Renal cortex interstitium (tissue), 11 donors: ENCODE data around the gene LAMB3. TPM values are rescaled to one million over a fixed set of nuclear protein-coding genes. Genes with fewer than 3 reads are reported as not detected.

Experiments
- DNase-seq, 11 donors: peaks; one replicate each; pipeline ENCODE4 v3.0.0-alpha.2; 2013; ENCODE audit warnings: low read depth in 9 of 11, low spot score in 4 of 11; ENCODE audit errors: extremely low read depth in 1 of 11
- polyA plus RNA-seq, 3 donors: library from polyadenylated mRNA; unstranded; fragments of 120-200 nt; gene quantifications; one replicate each; pipeline ENCODE4 v1.2.1, GENCODE V29; 2013; ENCODE audit not compliant: insufficient read length in 3 of 3

LAMB3 gene
- polyA plus RNA-seq, 3 donors = 0.50 to 1.9 (median 0.69) TPM

DNA sequence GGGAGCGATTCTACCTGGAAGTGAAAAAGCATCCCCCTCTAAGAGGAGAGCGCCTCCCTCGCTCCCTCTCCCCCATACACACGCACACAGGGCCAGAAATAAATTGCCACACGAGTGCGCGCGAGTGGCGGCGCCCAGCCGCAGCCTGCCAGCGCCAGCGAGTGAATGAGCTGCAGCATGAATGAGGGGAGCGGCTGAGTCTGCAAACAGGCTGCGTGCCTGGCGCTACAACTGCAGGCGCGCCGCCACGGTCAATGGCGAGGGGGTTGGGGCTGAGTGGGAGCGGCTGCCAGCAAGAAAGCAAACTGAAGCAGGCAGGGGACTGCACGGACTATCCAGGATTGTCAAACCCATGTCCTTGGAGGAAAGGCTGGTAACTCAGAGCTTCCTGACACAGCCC is 66.6 kb downstream of the LAMB3 start:
- peak in 5 of 11 donors; percentile 45 to 56 (median 51) for DNase-seq

DNA sequence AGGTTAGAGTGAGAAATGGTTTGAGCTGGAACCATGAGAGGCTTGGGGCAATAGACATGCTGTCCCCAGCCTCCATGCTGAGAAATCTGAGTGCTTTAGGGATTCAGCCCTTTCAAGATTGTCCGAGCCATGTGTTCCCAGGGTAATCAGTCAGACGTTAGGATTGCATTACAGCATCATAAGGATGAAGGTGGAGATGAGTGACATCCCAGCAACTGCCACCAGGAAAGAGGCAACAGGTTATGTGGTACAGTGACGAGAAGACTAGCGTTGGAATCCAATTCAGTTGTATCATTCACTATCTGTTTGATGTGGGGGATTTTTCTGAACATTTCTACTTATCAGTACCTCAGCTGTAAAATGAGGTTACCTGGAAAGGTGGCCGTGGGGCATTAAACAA is 67.0 kb downstream of the LAMB3 start:
- DNase-seq = no peak

DNA sequence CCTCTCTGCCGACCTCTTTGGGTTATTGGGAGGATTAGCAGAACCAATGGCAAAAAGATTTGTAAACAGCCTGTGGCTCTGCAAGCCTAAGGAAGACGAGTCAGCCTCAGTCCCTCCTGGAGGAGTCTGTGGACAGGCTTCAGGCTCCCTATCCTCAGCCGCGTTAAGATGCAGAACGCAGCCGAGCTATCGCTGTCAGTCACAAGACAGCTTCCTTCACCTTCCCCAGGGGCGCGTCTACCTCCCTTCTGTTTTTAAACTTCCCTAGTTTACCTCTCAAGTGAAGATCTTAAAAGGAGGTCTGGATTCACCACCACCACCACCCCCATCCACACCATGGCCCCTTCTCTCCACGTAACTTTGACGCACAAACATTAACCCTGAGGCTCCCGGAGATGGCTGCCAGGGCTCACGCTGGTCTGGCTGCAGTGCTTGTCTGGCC is 68.0 kb downstream of the LAMB3 start:
- no peak for DNase-seq

DNA sequence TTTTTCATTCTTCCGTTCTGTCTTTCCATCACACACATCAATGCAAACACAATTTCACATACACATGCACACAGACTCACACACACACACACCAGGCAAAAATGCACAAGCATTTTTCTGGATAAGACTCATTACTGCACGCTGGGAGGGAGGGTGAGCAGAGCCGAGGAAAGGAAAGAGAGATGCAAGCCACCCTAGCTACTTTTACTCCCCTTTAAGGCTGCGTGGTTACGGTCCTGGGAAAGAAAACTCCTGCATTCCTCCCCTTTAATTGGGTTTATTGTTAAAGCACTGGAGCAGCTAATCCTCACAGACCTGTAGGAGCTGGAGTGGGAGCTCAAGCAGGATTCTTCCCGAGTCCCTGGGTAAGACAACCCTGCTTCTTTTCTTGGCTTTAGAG is 68.8 kb downstream of the LAMB3 start, which contains the start of gene CAMK1G:
Gene CAMK1G, plus strand, starts transcription at position 307 of the 400 bp plus-strand sequence. CDS start 11,270 bp downstream, outside the sequence.
- DNase-seq = peak; percentile 41 to 81 (median 61)

DNA sequence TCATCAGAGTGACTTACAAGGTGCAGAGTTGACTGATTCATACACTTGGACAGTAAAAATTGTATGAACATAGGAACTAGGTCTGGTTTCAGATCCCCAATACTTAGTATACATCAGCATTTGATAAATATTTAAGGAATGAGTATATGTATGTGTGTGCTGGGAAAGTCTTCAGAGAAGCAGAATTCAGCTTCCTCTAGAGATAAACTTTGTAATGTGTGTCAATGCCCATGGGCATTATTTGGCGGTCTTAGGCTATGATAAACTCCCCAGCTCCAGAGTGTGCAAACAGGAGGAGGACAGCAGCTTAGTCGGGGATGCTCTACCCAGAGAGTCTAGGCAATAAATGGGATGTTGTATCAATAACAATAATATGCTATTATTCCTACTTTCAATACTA is 71.6 kb downstream of the LAMB3 start:
- no peak for DNase-seq

DNA sequence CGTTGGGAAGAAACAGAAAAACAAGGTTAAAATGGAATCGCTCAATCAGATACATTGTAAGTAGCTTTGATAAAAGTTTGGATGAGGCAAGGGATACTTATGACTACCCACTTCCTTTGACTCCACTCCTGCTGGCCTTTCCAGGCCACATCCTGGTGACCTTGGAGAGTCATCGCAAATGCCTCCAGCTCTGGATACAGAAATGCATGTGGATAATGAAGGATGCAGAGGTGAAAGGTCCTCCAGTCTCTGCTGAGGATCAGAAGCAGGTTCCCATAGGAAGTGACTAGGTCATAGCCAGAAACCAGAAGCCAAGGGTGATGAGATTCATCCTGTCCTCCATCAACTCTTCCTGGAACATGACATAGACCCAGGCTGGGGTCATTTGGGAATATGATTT is 74.9 kb downstream of the LAMB3 start:
- DNase-seq = no peak

DNA sequence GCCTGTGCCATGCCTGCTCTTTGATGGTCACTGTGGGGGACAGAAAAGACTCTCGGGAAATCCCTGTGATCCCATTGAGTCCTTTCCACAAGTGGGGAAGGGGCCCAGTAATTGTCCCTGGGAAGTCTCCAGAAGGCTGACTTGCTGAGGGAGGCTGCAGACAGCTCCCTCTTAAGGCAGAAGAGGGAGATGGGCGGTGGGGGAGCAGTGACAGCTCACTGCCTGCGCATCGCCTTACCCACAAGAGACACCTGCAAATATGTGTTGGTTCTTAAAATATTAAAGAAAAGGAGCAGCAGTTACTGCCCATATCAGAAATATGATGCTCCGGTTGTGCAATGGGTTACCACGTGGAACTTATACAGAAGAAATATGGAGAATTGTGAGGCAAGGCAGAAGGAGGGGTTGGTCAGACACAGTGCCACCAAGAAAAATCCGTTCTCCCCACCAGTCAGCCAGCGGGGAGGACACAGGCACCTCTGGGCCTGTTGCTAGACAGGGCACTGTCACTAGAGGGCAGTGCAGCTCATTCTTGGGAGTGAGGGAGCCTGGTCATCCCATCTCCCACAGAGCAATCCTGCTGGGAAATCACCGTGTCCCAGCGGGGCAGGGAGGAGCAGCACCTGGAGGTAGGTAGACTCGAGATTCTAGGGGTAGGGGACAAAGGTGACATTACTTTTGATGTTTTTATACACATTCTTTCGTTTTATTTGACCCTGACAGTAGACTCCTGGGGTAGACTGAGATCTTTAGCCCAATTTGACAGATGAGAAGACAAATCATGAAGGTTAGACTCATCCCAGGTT is 75.6 kb downstream of the LAMB3 start:
- DNase-seq = peak in 8 of 11 donors; percentile 56 to 79 (median 68)

DNA sequence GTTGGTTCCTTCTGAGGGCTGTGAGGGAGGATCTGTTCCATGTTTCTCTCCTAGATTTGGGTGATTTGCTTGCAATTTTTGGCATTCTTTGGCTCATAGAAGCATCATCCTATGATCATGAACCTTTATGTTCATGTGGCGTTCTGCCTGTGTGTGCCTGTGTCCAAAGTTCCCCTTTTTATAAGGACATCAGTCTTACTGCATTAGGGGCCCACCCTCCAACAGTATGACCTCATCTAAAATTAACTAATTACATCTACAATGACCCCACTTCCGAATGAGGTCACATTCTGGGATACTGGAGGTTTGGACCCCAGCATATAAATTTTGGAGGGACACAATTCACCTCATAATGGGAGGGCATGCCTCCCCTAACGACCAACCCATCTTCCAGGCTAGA is 81.5 kb downstream of the LAMB3 start:
- DNase-seq = no peak

DNA sequence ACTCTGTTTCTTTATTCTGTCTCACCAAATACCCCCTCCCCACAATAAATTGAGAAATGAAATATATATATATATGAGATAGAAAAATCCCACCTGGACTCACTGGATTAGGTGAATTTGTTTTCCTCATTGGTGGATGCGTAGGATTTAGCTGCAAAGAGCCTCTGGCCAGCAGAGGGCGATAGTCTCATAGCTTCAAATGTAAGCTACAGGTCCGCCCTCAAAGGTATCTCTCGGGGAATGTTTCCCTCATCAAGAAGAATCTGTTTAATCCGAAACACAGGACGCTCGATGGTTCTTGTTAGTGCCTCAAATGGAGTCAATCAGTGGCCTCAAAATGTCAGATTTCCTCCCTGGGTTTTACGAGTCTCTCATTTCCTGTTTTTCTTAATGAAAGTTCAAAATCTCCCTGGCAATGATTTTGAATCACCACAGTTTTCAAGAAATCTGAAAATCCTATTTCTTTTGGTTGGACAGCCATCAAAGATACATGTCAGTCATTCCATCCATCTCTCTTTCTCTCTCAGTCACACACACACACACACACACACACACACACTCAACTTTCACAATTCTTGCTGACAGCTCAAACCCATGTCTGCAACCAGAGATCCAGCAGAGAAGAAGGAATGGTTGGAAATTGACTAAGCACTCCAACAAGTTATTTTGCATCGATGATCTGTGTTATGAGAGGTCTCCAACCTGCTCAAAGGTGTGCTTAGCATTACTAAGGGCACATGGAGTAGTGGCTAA is 82.6 kb downstream of the LAMB3 start:
- peak in 8 of 11 donors; percentile 58 to 76 (median 68) for DNase-seq

DNA sequence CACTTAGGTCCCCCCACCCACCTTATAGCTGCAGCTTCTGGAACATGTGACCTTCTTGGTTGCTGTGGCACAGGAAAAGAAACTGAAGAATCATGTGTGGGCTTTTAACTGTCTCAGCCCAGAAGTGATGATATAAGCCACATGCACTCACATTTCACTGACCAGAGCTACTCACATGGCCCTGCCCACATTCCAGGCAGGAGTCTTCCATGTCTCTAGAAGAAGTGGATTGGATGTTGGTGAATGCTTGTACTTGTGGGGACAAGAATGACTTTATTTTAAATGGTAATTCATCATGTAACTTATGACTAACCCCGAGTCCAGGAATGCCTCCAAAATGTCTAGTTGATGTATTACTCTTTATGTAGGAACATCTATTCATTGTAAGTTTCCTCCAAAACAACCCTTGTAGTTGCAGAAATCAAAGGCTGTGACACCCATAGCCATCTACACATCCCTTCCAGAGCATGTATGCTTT is 84.5 kb downstream of the LAMB3 start:
- no peak for DNase-seq

DNA sequence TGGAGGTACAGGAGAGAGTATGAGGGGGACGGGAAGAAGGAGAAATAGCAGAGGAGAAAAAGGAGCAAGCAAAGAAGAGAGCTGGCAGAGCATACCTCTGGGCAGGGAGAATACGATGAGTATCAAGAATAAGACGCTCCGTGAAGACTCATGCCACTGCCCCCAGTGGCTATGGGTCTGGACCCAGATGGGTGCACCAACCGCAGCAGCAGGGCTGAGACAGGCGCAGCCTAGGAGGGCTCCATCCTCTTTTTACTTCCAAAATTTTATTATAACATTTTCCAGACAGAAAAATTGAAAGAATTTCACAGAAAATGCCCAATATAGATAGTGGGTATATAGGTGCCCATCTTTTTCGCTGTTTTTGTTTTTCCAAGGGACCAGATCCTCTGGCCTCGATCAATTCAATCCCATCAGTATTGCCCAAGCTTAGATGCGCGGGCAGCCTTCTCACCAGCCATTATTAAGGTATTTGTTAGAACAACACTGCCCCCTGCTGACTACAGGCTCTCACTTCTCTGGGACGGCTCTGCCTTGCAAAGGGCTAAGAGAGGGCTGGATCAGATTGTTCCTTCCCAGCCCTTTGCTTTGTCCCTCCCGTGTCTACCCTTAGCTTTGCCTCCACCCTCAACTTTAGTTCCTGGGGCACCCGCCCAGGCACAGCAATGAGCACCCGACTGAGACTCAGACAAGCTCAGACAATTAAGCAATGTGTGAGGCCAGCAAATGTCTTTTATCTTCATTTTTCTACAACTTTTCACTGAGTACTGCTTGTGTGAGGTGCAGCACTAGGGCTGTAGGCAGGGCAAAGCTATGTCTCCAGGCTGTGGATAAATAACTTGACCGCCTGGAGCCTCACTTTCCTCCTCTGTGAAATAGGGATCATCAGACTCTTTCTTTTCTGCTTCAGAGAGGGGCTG is 86.2 kb downstream of the LAMB3 start:
- peak in 10 of 11 donors; percentile 53 to 86 (median 70) for DNase-seq

Other genes starting within 250 kb of the LAMB3 start
- gene CAMK1G, start 68.7 kb downstream of the LAMB3 start, polyA plus RNA-seq = 1 to 10 TPM; 5.1 to 6.6 (median 5.4) TPM
- 10 to 100 TPM in 2 of 3 donors, 1 to 10 TPM in 1; 9.5 to 12.6 (median 11.1) TPM for gene G0S2, start 23.0 kb upstream of the LAMB3 start, polyA plus RNA-seq
- under 1 TPM; 0.15 to 0.32 (median 0.23) TPM for gene HSD11B1, start 52.4 kb upstream of the LAMB3 start, polyA plus RNA-seq
- gene TRAF3IP3, start 103.6 kb upstream of the LAMB3 start, polyA plus RNA-seq = 1 to 10 TPM; 1.2 to 1.9 (median 1.3) TPM
- 1 to 10 TPM; 3.4 to 3.8 (median 3.7) TPM for gene C1orf74, start 132.1 kb upstream of the LAMB3 start, polyA plus RNA-seq
- 10 to 100 TPM; 15.1 to 24.6 (median 15.8) TPM for gene IRF6, start 153.7 kb upstream of the LAMB3 start, polyA plus RNA-seq
- 10 to 100 TPM in 2 of 3 donors, 1 to 10 TPM in 1; 9.4 to 11.3 (median 11.1) TPM for gene UTP25, start 175.5 kb upstream of the LAMB3 start, polyA plus RNA-seq